Mammary epithelial cell (primary cell): ENCODE results near the gene EPHA2.

Experiments
- CTCF ChIP-seq, 2 donors: IDR thresholded peaks in 1 of 2; conservative IDR thresholded peaks in 1 of 2; 2 replicates each; pipeline ENCODE4 v1.5.1; 2011 to 2012; ENCODE audit warnings: inconsistent platforms in 2 of 2, low read length in 2 of 2, mild to moderate bottlenecking in 2 of 2, control low read depth in 1 of 2, low read depth in 1 of 2; ENCODE audit not compliant: insufficient read depth in 1 of 2; ENCODE audit errors: extremely low read depth in 1 of 2
- EZH2 ChIP-seq: IDR thresholded peaks from 2 replicates; pipeline ENCODE4 v1.6.1; 2012; ENCODE audit warnings: low read length, inconsistent platforms, borderline replicate concordance

- TF ChIP-seq CTCF (conservative IDR thresholded peaks at IDR 0.05 in 1 of 2, IDR thresholded peaks at IDR 0.05 in 1 of 2; ENCODE audit: extremely low read depth in 1 of 2, insufficient read depth in 1 of 2, low read depth in 1 of 2, low read length in 2 of 2) (no peak), EZH2 (no peak)
Measured at GRCh38 chr1:16156848-16157495, 1.1 kb upstream of the EPHA2 start.
